SK-N-SH (cell line): ENCODE data around the gene TOP3A. TPM values are rescaled to one million over a fixed set of nuclear protein-coding genes. Genes with fewer than 3 reads are reported as not detected.

Experiments used
- CTCF ChIA-PET: fragments of 300-600, 350-600 bp; formaldehyde crosslinking; extraction: SDS; loops from one replicate; lab custom pipeline; 2021; lab: Yijun Ruan, JAX
- POLR2A ChIA-PET: fragments of 350-600 bp; sonication (Branson Sonifier 250); formaldehyde crosslinking; extraction: SDS; loops from one replicate; lab custom pipeline; 2020; ENCODE audit warnings: antibody characterized with exemption, inconsistent platforms; lab: Yijun Ruan, JAX
- DNase-seq: peaks from one replicate; pipeline ENCODE4 v3.0.0; 2012
- H2AFZ ChIP-seq: fragments of 200-600 bp; sonication (generic); 2 replicates; pipeline ENCODE4 v1.8.1; 2016; ENCODE audit warnings: antibody characterized with exemption, mild to moderate bottlenecking, low read depth
- H3F3A ChIP-seq: fragments of 200-600 bp; sonication (generic); replicated peaks from 2 replicates; pipeline ENCODE3; 2016; ENCODE audit warnings: antibody characterized with exemption, mild to moderate bottlenecking; ENCODE audit not compliant: insufficient read depth
- H3K27ac ChIP-seq, 2 experiments: fragments of 200-500 bp in 1 of 2; fragments of 200-600 bp in 1 of 2; sonication (Bioruptor generic) in 1 of 2; sonication (generic), shearing (Covaris generic) in 1 of 2; 2 replicates each; pipeline versions ENCODE4 v1.5.1 to v1.6.1; 2014 to 2016; ENCODE audit warnings: low read depth in 2 of 2, inconsistent platforms in 1 of 2, low read length in 1 of 2, mild to moderate bottlenecking in 1 of 2, mixed read lengths in 1 of 2
- H3K27me3 ChIP-seq: fragments of 200-600 bp; sonication (generic), shearing (Covaris generic); 2 replicates; pipeline ENCODE4 v1.6.1; 2016; ENCODE audit warnings: mixed run types; ENCODE audit not compliant: insufficient read depth
- H3K36me3 ChIP-seq, 2 experiments: fragments of 200-500 bp in 1 of 2; fragments of 200-600 bp in 1 of 2; sonication (Bioruptor generic) in 1 of 2; sonication (generic) in 1 of 2; replicated peaks in 1 of 2; 2 replicates each; pipeline versions ENCODE3 to v1.5.1; 2014 to 2016; ENCODE audit warnings: low read length in 1 of 2, mild to moderate bottlenecking in 1 of 2; ENCODE audit not compliant: insufficient read depth in 2 of 2, control insufficient read depth in 1 of 2
- H3K4me1 ChIP-seq, 2 experiments: fragments of 200-500 bp in 1 of 2; fragments of 200-600 bp in 1 of 2; sonication (Bioruptor generic) in 1 of 2; sonication (generic), shearing (Covaris generic) in 1 of 2; 2 replicates each; pipeline versions ENCODE4 v1.5.1 to v1.6.1; 2014 to 2016; ENCODE audit warnings: low read depth in 1 of 2, low read length in 1 of 2, mixed run types in 1 of 2; ENCODE audit not compliant: insufficient read depth in 2 of 2, control insufficient read depth in 1 of 2
- H3K4me2 ChIP-seq: fragments of 200-600 bp; sonication (generic), shearing (Covaris generic); 2 replicates; pipeline ENCODE4 v1.6.1; 2017; ENCODE audit warnings: mixed run types
- H3K4me3 ChIP-seq, 2 experiments: fragments of 200-500 bp in 1 of 2; fragments of 200-600 bp in 1 of 2; sonication (Bioruptor generic) in 1 of 2; sonication (generic), shearing (Covaris generic) in 1 of 2; 2 replicates each; pipeline versions ENCODE4 v1.5.1 to v1.8.1; 2014 to 2016; ENCODE audit warnings: low read depth in 2 of 2, inconsistent platforms in 1 of 2, low read length in 1 of 2, mild to moderate bottlenecking in 1 of 2, mixed read lengths in 1 of 2, moderate library complexity in 1 of 2
- H3K79me2 ChIP-seq: fragments of 200-600 bp; sonication (generic); 2 replicates; pipeline ENCODE4 v1.8.1; 2017; ENCODE audit warnings: mild to moderate bottlenecking; ENCODE audit not compliant: insufficient read depth
- H3K9ac ChIP-seq: fragments of 200-600 bp; sonication (generic); 2 replicates; pipeline ENCODE4 v1.6.1; 2017; ENCODE audit warnings: mixed run types
- H3K9me2 ChIP-seq: fragments of 200-600 bp; sonication (generic); 2 replicates; pipeline ENCODE4 v1.6.1; 2017; ENCODE audit warnings: mixed run types
- H3K9me3 ChIP-seq: fragments of 200-600 bp; sonication (generic); 2 replicates; pipeline ENCODE4 v1.6.1; 2017; ENCODE audit warnings: mixed run types, mild to moderate bottlenecking, moderate library complexity
- H4K20me1 ChIP-seq: fragments of 200-600 bp; sonication (generic); 2 replicates; pipeline ENCODE4 v1.6.1; 2017; ENCODE audit warnings: mild to moderate bottlenecking, mixed run types; ENCODE audit not compliant: insufficient read depth
- ELF1 ChIP-seq: IDR thresholded peaks from 2 replicates; pipeline ENCODE4 v1.4.0; 2012
- FOSL2 ChIP-seq: IDR thresholded peaks from 2 replicates; pipeline ENCODE4 v1.4.0; 2012; ENCODE audit warnings: low read depth, mild to moderate bottlenecking, moderate library complexity, borderline replicate concordance
- FOXJ3 ChIP-seq: sonication (generic); formaldehyde crosslinking; IDR thresholded peaks from 2 replicates; pipeline ENCODE4 v1.5.1; 2020; ENCODE audit warnings: mild to moderate bottlenecking, missing genetic modification reagents
- FOXM1 ChIP-seq: IDR thresholded peaks from 2 replicates; pipeline ENCODE4 v1.4.0; 2012; ENCODE audit warnings: low read depth, mild to moderate bottlenecking
- GABPA ChIP-seq: IDR thresholded peaks from 2 replicates; pipeline ENCODE4 v1.4.0; 2012; ENCODE audit warnings: low read depth, mild to moderate bottlenecking
- GATA2 ChIP-seq: sonication (generic); formaldehyde crosslinking; IDR thresholded peaks from 2 replicates; pipeline ENCODE4 v1.5.0; 2020; ENCODE audit warnings: mild to moderate bottlenecking, missing genetic modification reagents
- MXI1 ChIP-seq: IDR thresholded peaks from 2 replicates; pipeline ENCODE4 v1.6.1; 2012; ENCODE audit warnings: mild to moderate bottlenecking, low read depth, low read length, improper control_type of control experiment
- NFIC ChIP-seq: IDR thresholded peaks from 2 replicates; pipeline ENCODE4 v1.4.0; 2012; ENCODE audit warnings: borderline replicate concordance
- NRF1 ChIP-seq: IDR thresholded peaks from 2 replicates; pipeline ENCODE4 v1.6.1; 2012; ENCODE audit warnings: low read depth, mild to moderate bottlenecking, low read length
- POLR2AphosphoS5 ChIP-seq: IDR thresholded peaks from 2 replicates; pipeline ENCODE4 v1.6.1; 2012; ENCODE audit warnings: low read depth, low read length
- RAD21 ChIP-seq: IDR thresholded peaks from 2 replicates; pipeline ENCODE4 v1.6.1; 2012; ENCODE audit warnings: mild to moderate bottlenecking, low read length
- RCOR1 ChIP-seq: fragments of 150-350 bp; IDR thresholded peaks from 2 replicates; pipeline ENCODE4 v1.6.1; 2017; ENCODE audit warnings: antibody characterized with exemption, low read length
- RXRA ChIP-seq: IDR thresholded peaks from 2 replicates; pipeline ENCODE4 v1.4.0; 2012; ENCODE audit warnings: low read depth, mild to moderate bottlenecking, borderline replicate concordance
- SIN3A ChIP-seq: IDR thresholded peaks from 2 replicates; pipeline ENCODE4 v1.6.1; 2012; ENCODE audit warnings: low read depth, mild to moderate bottlenecking, low read length, moderate library complexity, borderline replicate concordance
- TCF12 ChIP-seq: IDR thresholded peaks from 2 replicates; pipeline ENCODE4 v1.4.0; 2012
- TEAD4 ChIP-seq: IDR thresholded peaks from 2 replicates; pipeline ENCODE4 v1.4.0; 2012; ENCODE audit warnings: mild to moderate bottlenecking, borderline replicate concordance; ENCODE audit not compliant: insufficient read depth
- YY1 ChIP-seq: IDR thresholded peaks from 2 replicates; pipeline ENCODE4 v1.4.0; 2012; ENCODE audit warnings: low read depth, mild to moderate bottlenecking
- WGBS: methylation state at CpG from one replicate; pipeline ENCODE4 v1.1.6; 2017; ENCODE audit warnings: low lambda C conversion rate; 5-methylcytosine and 5-hydroxymethylcytosine counted together
- polyA plus RNA-seq, 3 experiments: library from polyadenylated mRNA; depleted of rRNA; stranded (reverse); fragments of >200 nt; gene quantifications; 2 replicates each; pipeline ENCODE4 v1.2.3, GENCODE V29; 2012
- TF ChIP-seq, protein P1 (sequence below): IDR thresholded peaks from 2 replicates; pipeline ENCODE4; 2012
- TF ChIP-seq, protein P2 (sequence below): IDR thresholded peaks from 2 replicates; pipeline ENCODE4 v1.4.0; 2012; ENCODE audit warnings: low read depth
- TF ChIP-seq, protein P3 (sequence below): fragments of 200-600 bp; sonication (generic); IDR thresholded peaks from 2 replicates; pipeline ENCODE4 v1.6.1; 2017; ENCODE audit warnings: antibody characterized with exemption, mild to moderate bottlenecking, moderate library complexity
- TF ChIP-seq, protein P4 (sequence below): fragments of 150-350 bp; IDR thresholded peaks from 2 replicates; pipeline ENCODE4 v1.6.1; 2016; ENCODE audit warnings: mild to moderate bottlenecking, low read depth, low read length
- TF ChIP-seq, protein P5 (sequence below): IDR thresholded peaks from 2 replicates; pipeline ENCODE4 v1.6.1; 2012; ENCODE audit warnings: mild to moderate bottlenecking, low read depth, low read length, moderate library complexity

TOP3A gene
- polyA plus RNA-seq, 1 of the 3 experiments (the other 2 are of a cell fraction) = 14.7 TPM

DNA sequence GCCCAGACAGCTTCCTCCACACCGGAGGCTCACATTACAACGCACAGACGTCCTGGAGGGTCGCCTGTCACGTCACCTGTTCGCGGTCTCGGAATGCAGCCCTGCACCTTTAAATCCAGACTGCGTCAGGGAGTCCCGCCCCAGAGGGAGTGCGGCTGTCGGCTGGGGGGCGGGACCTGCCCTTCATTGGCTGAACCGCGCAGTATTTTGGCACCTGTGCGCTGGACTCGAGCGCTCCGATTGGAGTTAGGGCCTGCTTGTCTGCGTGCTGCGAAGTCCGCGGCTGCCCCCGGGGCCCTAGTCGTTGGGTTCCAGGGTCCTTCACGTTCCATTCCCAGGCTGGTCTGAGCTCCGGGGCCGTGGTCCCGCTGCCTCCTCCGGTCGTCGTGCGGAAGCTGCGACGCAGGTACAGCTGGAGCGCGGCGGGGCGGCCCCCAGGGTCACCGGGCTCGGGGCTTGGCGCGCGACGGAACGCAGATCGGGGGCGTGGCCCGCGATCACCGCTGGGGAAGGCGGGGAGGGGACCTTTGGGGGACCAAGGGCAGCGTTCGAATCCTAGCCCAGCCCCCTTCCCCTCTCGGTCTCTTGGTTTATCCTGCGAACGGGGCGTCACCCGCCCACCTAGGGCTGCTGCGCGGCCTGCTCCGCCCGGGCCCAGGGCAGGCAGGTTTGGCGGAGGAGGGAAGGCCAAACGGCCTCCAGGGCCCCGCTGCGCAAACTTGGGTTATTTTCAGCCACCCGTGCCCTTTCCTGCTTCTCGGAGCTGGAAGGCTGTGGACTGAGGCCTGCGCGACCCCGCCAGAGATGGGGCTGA lies 54.3 kb downstream of the TOP3A start, which contains the start of gene MIEF2 (continued):
- TF ChIP-seq, protein P1, sequence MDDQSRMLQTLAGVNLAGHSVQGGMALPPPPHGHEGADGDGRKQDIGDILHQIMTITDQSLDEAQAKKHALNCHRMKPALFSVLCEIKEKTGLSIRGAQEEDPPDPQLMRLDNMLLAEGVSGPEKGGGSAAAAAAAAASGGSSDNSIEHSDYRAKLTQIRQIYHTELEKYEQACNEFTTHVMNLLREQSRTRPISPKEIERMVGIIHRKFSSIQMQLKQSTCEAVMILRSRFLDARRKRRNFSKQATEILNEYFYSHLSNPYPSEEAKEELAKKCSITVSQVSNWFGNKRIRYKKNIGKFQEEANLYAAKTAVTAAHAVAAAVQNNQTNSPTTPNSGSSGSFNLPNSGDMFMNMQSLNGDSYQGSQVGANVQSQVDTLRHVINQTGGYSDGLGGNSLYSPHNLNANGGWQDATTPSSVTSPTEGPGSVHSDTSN = peak; percentile 100
- no peak for TF ChIP-seq GATA2
- TF ChIP-seq GABPA = no peak
- TF ChIP-seq TEAD4 = 0 out of 2 replicates have a peak, but pooled peaks have one; percentile 11
- no peak for TF ChIP-seq FOXJ3 (CRISPR knock-in tag)
- TF ChIP-seq, protein P2, sequence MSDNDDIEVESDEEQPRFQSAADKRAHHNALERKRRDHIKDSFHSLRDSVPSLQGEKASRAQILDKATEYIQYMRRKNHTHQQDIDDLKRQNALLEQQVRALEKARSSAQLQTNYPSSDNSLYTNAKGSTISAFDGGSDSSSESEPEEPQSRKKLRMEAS = peak; percentile 23; the same call in 1 of the 2 replicates

DNA sequence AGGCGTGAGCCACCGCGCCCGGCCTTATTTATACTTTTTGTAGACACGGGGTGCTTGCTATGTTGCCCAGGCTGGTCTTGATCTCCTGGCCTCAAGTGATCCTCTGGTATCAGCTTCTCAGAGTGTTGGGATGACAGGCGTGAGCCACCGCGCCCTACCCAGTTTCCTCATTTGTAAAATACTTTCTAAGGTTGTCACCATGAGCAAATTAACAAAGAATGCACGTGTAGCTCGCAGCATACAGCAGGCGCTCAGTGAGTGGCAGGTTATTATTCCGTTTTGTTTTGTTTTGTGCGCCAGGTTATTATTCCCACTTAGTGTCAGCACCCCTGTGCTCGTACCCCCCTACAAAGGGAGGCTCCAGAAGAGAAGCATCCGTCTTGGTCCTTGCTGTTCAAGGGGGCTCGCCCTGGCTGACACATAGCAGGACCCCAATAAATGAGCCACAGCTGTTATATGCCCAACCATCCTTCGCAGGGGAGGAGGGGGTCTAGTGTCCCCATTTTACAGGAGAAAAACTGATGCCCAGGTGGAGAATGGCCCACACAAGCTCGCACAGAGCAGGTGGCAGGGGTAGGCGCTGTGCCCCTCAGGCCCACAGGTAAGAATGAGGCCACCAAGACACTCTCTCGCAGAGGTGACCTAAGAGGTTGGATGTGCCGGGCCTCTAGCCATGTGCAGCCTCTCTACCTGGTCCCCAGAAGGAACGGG lies 55.0 kb downstream of the TOP3A start:
- peak overlapping the region; percentile 36 for H2AFZ ChIP-seq
- POLR2A ChIA-PET = no interaction called here
- peaks cover 9 to 38% of the 10 kb centered on the region in 2 experiments for H3K36me3 ChIP-seq
- peaks cover 12% of the 10 kb centered on the region for H3F3A ChIP-seq
- peaks cover 8 to 35% of the 10 kb centered on the region in 2 experiments; a peak in 2 of 4 replicates for H3K4me1 ChIP-seq
- DNase-seq = peak; percentile 32
- H3K4me3 ChIP-seq = peak overlapping the region; percentile 91 to 98; a peak in 3 of 4 replicates
- no peaks in the 10 kb centered on the region for H3K9me3 ChIP-seq
- peaks cover 62% of the 10 kb centered on the region for H3K79me2 ChIP-seq
- no peak overlapping the region for H3K9ac ChIP-seq
- peak overlapping the region in 1 of 2 experiments; percentile 3; a peak in 1 of 4 replicates for H3K27ac ChIP-seq
- H3K27me3 ChIP-seq = no peaks in the 10 kb centered on the region
- WGBS = 61% methylated on average over 20 of the region's 22 CpGs
- H4K20me1 ChIP-seq = peaks cover 29% of the 10 kb centered on the region
- H3K9me2 ChIP-seq = no peaks in the 10 kb centered on the region
- CTCF ChIA-PET = interaction anchor here (1.0 to 3.6 kb wide), 2 partner anchors 12 to 42 kb away, joined by 3 to 21 read pairs; no protein-coding TSS in a partner anchor
- H3K4me2 ChIP-seq = peak overlapping the region; percentile 94
- TF ChIP-seq YY1 = no peak
- no peak for TF ChIP-seq MXI1
- no peak for TF ChIP-seq RXRA
- no peak for TF ChIP-seq FOXJ3 (CRISPR knock-in tag)
- TF ChIP-seq NFIC = no peak
- TF ChIP-seq FOSL2 = no peak
- no peak for TF ChIP-seq POLR2AphosphoS5
- TF ChIP-seq RCOR1 = no peak
- no peak for TF ChIP-seq NRF1
- TF ChIP-seq, protein P3, sequence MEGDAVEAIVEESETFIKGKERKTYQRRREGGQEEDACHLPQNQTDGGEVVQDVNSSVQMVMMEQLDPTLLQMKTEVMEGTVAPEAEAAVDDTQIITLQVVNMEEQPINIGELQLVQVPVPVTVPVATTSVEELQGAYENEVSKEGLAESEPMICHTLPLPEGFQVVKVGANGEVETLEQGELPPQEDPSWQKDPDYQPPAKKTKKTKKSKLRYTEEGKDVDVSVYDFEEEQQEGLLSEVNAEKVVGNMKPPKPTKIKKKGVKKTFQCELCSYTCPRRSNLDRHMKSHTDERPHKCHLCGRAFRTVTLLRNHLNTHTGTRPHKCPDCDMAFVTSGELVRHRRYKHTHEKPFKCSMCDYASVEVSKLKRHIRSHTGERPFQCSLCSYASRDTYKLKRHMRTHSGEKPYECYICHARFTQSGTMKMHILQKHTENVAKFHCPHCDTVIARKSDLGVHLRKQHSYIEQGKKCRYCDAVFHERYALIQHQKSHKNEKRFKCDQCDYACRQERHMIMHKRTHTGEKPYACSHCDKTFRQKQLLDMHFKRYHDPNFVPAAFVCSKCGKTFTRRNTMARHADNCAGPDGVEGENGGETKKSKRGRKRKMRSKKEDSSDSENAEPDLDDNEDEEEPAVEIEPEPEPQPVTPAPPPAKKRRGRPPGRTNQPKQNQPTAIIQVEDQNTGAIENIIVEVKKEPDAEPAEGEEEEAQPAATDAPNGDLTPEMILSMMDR = no peak
- TF ChIP-seq, protein P4, sequence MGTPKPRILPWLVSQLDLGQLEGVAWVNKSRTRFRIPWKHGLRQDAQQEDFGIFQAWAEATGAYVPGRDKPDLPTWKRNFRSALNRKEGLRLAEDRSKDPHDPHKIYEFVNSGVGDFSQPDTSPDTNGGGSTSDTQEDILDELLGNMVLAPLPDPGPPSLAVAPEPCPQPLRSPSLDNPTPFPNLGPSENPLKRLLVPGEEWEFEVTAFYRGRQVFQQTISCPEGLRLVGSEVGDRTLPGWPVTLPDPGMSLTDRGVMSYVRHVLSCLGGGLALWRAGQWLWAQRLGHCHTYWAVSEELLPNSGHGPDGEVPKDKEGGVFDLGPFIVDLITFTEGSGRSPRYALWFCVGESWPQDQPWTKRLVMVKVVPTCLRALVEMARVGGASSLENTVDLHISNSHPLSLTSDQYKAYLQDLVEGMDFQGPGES = no peak
- TF ChIP-seq SIN3A = no peak
- no peak for TF ChIP-seq GABPA
- no peak for TF ChIP-seq FOXM1
- no peak for TF ChIP-seq TCF12
- TF ChIP-seq, protein P2 = no peak
- no peak for TF ChIP-seq RAD21
- TF ChIP-seq, protein P5, sequence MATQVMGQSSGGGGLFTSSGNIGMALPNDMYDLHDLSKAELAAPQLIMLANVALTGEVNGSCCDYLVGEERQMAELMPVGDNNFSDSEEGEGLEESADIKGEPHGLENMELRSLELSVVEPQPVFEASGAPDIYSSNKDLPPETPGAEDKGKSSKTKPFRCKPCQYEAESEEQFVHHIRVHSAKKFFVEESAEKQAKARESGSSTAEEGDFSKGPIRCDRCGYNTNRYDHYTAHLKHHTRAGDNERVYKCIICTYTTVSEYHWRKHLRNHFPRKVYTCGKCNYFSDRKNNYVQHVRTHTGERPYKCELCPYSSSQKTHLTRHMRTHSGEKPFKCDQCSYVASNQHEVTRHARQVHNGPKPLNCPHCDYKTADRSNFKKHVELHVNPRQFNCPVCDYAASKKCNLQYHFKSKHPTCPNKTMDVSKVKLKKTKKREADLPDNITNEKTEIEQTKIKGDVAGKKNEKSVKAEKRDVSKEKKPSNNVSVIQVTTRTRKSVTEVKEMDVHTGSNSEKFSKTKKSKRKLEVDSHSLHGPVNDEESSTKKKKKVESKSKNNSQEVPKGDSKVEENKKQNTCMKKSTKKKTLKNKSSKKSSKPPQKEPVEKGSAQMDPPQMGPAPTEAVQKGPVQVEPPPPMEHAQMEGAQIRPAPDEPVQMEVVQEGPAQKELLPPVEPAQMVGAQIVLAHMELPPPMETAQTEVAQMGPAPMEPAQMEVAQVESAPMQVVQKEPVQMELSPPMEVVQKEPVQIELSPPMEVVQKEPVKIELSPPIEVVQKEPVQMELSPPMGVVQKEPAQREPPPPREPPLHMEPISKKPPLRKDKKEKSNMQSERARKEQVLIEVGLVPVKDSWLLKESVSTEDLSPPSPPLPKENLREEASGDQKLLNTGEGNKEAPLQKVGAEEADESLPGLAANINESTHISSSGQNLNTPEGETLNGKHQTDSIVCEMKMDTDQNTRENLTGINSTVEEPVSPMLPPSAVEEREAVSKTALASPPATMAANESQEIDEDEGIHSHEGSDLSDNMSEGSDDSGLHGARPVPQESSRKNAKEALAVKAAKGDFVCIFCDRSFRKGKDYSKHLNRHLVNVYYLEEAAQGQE = no peak
- TF ChIP-seq ELF1 = no peak
